ENCODE measurements around the gene FHAD1. TPM values are rescaled to one million over a fixed set of nuclear protein-coding genes. Genes with fewer than 3 reads are reported as not detected.

FHAD1 gene
- total and polyA plus RNA-seq, 4 donors = under 0.01 to 0.13 (median 0.05) TPM; not detected in 1

DNA sequence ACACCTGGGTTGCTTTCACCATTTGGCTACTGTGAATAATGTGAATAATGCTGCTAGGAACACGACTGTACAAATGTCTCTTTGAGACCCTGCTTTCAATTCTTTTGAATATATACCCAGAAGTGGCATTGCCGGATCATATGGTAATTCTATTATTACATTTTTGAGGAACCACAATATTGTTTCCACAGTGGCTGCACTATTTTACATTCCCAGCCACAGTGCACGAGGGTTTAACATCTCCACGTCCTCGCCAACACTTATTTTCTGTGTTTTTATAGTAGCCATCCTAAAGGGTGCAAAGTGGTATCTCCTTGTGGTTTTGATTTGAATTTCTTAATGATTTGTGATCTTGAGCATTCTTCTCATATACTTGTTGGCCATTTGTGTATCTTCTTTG lies 15.7 kb downstream of the FHAD1 start:
- Histone ChIP-seq H3K4me1 (ENCODE audit: control insufficient read depth in 4 of 4, insufficient read depth in 4 of 4, low read length in 3 of 4) (no peaks in the 10 kb centered on the region), H3K36me3 (ENCODE audit: control insufficient read depth in 4 of 4, insufficient read depth in 3 of 4, low read depth in 1 of 4, low read length in 3 of 4) (no peaks in the 10 kb centered on the region), H3K9ac (ENCODE audit: low read depth in 1 of 2, low read length in 2 of 2) (no peak overlapping the region), H3K27ac (ENCODE audit: low read depth in 1 of 2, low read length in 2 of 2) (no peak overlapping the region), H3K4me3 (ENCODE audit: low read depth in 1 of 3, low read length in 3 of 3) (no peak overlapping the region), H3K27me3 (ENCODE audit: control insufficient read depth in 4 of 4, insufficient read depth in 4 of 4, low read length in 3 of 4) (no peaks in the 10 kb centered on the region), H3K9me3 (ENCODE audit: control insufficient read depth in 4 of 4, low read length in 3 of 4) (peaks cover 0 to 3% (median under 1%) of the 10 kb centered on the region in 4 donors)
- WGBS = 84% methylated on average over 5 of the region's 5 CpGs
- DNase-seq (ENCODE audit: low spot score) = no peak
- TF ChIP-seq RXRA (IDR thresholded peaks at IDR 0.05) = no peak
- TF ChIP-seq JUND (IDR thresholded peaks at IDR 0.05) = no peak
- TF ChIP-seq TAF1 (conservative IDR thresholded peaks at IDR 0.05) = no peak
- no peak for TF ChIP-seq FOXA1 (IDR thresholded peaks at IDR 0.05)
- TF ChIP-seq SP1 (IDR thresholded peaks at IDR 0.05) = no peak
- no peak for TF ChIP-seq FOXA2 (IDR thresholded peaks at IDR 0.05)
- TF ChIP-seq EGR1 (IDR thresholded peaks at IDR 0.05; ENCODE audit: low read depth in 2 of 2) = no peak
- TF ChIP-seq, protein P1, sequence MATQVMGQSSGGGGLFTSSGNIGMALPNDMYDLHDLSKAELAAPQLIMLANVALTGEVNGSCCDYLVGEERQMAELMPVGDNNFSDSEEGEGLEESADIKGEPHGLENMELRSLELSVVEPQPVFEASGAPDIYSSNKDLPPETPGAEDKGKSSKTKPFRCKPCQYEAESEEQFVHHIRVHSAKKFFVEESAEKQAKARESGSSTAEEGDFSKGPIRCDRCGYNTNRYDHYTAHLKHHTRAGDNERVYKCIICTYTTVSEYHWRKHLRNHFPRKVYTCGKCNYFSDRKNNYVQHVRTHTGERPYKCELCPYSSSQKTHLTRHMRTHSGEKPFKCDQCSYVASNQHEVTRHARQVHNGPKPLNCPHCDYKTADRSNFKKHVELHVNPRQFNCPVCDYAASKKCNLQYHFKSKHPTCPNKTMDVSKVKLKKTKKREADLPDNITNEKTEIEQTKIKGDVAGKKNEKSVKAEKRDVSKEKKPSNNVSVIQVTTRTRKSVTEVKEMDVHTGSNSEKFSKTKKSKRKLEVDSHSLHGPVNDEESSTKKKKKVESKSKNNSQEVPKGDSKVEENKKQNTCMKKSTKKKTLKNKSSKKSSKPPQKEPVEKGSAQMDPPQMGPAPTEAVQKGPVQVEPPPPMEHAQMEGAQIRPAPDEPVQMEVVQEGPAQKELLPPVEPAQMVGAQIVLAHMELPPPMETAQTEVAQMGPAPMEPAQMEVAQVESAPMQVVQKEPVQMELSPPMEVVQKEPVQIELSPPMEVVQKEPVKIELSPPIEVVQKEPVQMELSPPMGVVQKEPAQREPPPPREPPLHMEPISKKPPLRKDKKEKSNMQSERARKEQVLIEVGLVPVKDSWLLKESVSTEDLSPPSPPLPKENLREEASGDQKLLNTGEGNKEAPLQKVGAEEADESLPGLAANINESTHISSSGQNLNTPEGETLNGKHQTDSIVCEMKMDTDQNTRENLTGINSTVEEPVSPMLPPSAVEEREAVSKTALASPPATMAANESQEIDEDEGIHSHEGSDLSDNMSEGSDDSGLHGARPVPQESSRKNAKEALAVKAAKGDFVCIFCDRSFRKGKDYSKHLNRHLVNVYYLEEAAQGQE (IDR thresholded peaks at IDR 0.05) = no peak
- TF ChIP-seq YY1 (IDR thresholded peaks at IDR 0.05) = no peak
- TF ChIP-seq CTCF (IDR thresholded peaks at IDR 0.05; ENCODE audit: low read depth, low read length, missing input control) = no peak
- TF ChIP-seq, protein P2, sequence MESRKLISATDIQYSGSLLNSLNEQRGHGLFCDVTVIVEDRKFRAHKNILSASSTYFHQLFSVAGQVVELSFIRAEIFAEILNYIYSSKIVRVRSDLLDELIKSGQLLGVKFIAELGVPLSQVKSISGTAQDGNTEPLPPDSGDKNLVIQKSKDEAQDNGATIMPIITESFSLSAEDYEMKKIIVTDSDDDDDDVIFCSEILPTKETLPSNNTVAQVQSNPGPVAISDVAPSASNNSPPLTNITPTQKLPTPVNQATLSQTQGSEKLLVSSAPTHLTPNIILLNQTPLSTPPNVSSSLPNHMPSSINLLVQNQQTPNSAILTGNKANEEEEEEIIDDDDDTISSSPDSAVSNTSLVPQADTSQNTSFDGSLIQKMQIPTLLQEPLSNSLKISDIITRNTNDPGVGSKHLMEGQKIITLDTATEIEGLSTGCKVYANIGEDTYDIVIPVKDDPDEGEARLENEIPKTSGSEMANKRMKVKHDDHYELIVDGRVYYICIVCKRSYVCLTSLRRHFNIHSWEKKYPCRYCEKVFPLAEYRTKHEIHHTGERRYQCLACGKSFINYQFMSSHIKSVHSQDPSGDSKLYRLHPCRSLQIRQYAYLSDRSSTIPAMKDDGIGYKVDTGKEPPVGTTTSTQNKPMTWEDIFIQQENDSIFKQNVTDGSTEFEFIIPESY (IDR thresholded peaks at IDR 0.05) = no peak
- no peak for TF ChIP-seq GABPA (IDR thresholded peaks at IDR 0.05 in 1 of 2, conservative IDR thresholded peaks at IDR 0.05 in 1 of 2)
- TF ChIP-seq NR2F2 (IDR thresholded peaks at IDR 0.05) = no peak
- TF ChIP-seq, protein P3, sequence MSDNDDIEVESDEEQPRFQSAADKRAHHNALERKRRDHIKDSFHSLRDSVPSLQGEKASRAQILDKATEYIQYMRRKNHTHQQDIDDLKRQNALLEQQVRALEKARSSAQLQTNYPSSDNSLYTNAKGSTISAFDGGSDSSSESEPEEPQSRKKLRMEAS (IDR thresholded peaks at IDR 0.05) = no peak
- no peak for TF ChIP-seq HNF4A (conservative IDR thresholded peaks at IDR 0.05)
- no peak for TF ChIP-seq ATF3 (IDR thresholded peaks at IDR 0.05)
- no peak for TF ChIP-seq HNF4G (IDR thresholded peaks at IDR 0.05)
- no peak for TF ChIP-seq RAD21 (IDR thresholded peaks at IDR 0.05)

Measured in liver (tissue), 9 donors.